Chondrocyte (in vitro differentiated cells): Measurements from ENCODE around the gene ZNF638. TPM values are rescaled to one million over a fixed set of nuclear protein-coding genes. Genes with fewer than 3 reads are reported as not detected.

Experiments used
- DNase-seq: peaks from one replicate; pipeline ENCODE4 v3.0.0; 2021; ENCODE audit warnings: mixed read lengths, low spot score
- H3K27ac Mint-ChIP-seq: one replicate; pipeline ENCODE4 v1.8.0; 2021; ENCODE audit warnings: mild to moderate bottlenecking, moderate library complexity, mixed read lengths; ENCODE audit not compliant: unreplicated experiment
- H3K27me3 Mint-ChIP-seq: 2 replicates; pipeline ENCODE4 v1.8.0; 2021; ENCODE audit warnings: low read depth, mixed read lengths
- H3K36me3 Mint-ChIP-seq: 2 replicates; pipeline ENCODE4 v1.8.0; 2021; ENCODE audit warnings: low read depth, mixed read lengths
- H3K4me1 Mint-ChIP-seq: 2 replicates; pipeline ENCODE4 v1.8.0; 2021; ENCODE audit warnings: low read depth, mild to moderate bottlenecking, mixed read lengths
- H3K4me3 Mint-ChIP-seq: one replicate; pipeline ENCODE4 v1.8.0; 2021; ENCODE audit warnings: mild to moderate bottlenecking, moderate library complexity, mixed read lengths; ENCODE audit not compliant: unreplicated experiment
- H3K9me3 Mint-ChIP-seq: 2 replicates; pipeline ENCODE4 v1.8.0; 2021; ENCODE audit warnings: low read depth, mixed read lengths
- total RNA-seq: library from RNA; stranded (reverse); gene quantifications from 3 replicates; pipeline ENCODE4 v1.2.1, GENCODE V29; 2021
- TF ChIP-seq, protein P1 (sequence below): fragments of 200-600 bp; sonication (generic); IDR thresholded peaks from 2 replicates; pipeline ENCODE4 v1.5.0; 2021; ENCODE audit warnings: antibody characterized with exemption, mild to moderate bottlenecking, moderate library complexity

ZNF638 gene
- total RNA-seq, 1 donor from 2014 or later = 79.8 TPM

GRCh38 chr2:71336384-71336783, 4.8 kb downstream of the ZNF638 start:
- peaks cover 4% of the 10 kb centered on the region for H3K36me3 Mint-ChIP-seq
- TF ChIP-seq, protein P1, sequence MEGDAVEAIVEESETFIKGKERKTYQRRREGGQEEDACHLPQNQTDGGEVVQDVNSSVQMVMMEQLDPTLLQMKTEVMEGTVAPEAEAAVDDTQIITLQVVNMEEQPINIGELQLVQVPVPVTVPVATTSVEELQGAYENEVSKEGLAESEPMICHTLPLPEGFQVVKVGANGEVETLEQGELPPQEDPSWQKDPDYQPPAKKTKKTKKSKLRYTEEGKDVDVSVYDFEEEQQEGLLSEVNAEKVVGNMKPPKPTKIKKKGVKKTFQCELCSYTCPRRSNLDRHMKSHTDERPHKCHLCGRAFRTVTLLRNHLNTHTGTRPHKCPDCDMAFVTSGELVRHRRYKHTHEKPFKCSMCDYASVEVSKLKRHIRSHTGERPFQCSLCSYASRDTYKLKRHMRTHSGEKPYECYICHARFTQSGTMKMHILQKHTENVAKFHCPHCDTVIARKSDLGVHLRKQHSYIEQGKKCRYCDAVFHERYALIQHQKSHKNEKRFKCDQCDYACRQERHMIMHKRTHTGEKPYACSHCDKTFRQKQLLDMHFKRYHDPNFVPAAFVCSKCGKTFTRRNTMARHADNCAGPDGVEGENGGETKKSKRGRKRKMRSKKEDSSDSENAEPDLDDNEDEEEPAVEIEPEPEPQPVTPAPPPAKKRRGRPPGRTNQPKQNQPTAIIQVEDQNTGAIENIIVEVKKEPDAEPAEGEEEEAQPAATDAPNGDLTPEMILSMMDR = no peak
- no peaks in the 10 kb centered on the region for H3K27me3 Mint-ChIP-seq
- H3K4me1 Mint-ChIP-seq = peaks cover 67% of the 10 kb centered on the region
- no peak overlapping the region for H3K27ac Mint-ChIP-seq
- no peaks in the 10 kb centered on the region for H3K9me3 Mint-ChIP-seq
- H3K4me3 Mint-ChIP-seq = no peak overlapping the region
- DNase-seq = no peak

DNA sequence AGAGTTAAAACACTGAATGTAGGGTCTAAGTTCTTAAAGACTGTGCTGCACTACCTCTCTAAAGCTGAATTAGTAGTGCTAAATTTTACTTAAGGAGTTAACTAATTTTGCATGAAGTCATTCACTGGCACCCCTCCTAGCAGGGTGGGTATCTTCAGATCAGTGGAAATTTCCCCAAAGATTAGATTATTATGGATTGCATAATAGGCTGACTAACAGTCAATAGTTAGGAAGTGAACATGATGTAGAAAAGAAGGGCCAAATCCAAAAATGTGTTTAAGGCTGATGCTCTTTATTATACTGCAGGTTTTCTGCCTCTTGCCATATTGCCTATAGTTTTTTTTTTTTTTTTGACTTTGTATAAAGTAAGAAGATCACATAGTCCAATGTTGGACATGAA, 5.2 kb downstream of the ZNF638 start:
- Mint-ChIP-seq H3K9me3 (no peaks in the 10 kb centered on the region), H3K27me3 (no peaks in the 10 kb centered on the region), H3K4me3 (no peak overlapping the region), H3K36me3 (peaks cover 4% of the 10 kb centered on the region), H3K27ac (no peak overlapping the region), H3K4me1 (peaks cover 70% of the 10 kb centered on the region)
- DNase-seq = no peak
- TF ChIP-seq, protein P1 = no peak

GRCh38 chr2:71337776-71338175, 6.2 kb downstream of the ZNF638 start:
- no peaks in the 10 kb centered on the region for H3K27me3 Mint-ChIP-seq
- H3K4me1 Mint-ChIP-seq = peaks cover 71% of the 10 kb centered on the region
- no peaks in the 10 kb centered on the region for H3K9me3 Mint-ChIP-seq
- DNase-seq = no peak
- H3K36me3 Mint-ChIP-seq = peaks cover 4% of the 10 kb centered on the region
- H3K27ac Mint-ChIP-seq = no peak overlapping the region
- TF ChIP-seq, protein P1 = no peak
- H3K4me3 Mint-ChIP-seq = no peak overlapping the region

DNA sequence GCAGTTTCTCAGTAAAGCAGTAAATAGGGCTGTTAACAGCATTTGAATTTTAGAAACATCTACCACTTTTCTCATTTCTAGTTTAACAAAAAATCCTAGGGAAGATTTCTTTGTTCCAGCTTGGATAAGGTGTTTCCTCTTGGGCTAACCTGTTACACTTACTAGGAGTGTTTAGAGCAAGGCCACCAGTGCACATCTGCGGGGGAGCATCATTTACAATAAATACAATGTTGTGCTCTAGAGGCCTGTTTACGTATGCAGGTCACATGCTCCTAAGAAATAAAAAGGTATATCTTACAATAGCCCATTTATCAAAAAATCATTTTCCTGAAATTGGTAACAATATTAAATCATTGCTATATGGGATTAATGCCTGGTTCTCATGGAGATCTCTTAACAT, 8.1 kb downstream of the ZNF638 start:
- Mint-ChIP-seq H3K9me3 (no peaks in the 10 kb centered on the region), H3K27me3 (no peaks in the 10 kb centered on the region), H3K27ac (no peak overlapping the region), H3K36me3 (peaks cover 4% of the 10 kb centered on the region), H3K4me3 (no peak overlapping the region), H3K4me1 (peaks cover 66% of the 10 kb centered on the region)
- DNase-seq = no peak
- TF ChIP-seq, protein P1 = no peak

- H3K27ac Mint-ChIP-seq = no peak overlapping the region
- H3K27me3 Mint-ChIP-seq = no peaks in the 10 kb centered on the region
These were observed 8.6 kb downstream of the ZNF638 start for GRCh38 chr2:71340176-71340575.

More at GRCh38 chr2:71340176-71340575, 8.6 kb downstream of the ZNF638 start:
- H3K36me3 Mint-ChIP-seq = peaks cover 1% of the 10 kb centered on the region
- no peaks in the 10 kb centered on the region for H3K9me3 Mint-ChIP-seq
- peaks cover 61% of the 10 kb centered on the region for H3K4me1 Mint-ChIP-seq
- no peak for DNase-seq
- TF ChIP-seq, protein P1 = no peak
- H3K4me3 Mint-ChIP-seq = no peak overlapping the region
